ENCODE data around the gene LGR6. TPM values are rescaled to one million over a fixed set of nuclear protein-coding genes. Genes with fewer than 3 reads are reported as not detected.
A peak's percentile ranks its signal among the peaks of the same experiment; 100 is the strongest.

The LGR6 gene
- total and polyA plus RNA-seq, 4 donors: 11.6 to 67.8 (median 33.6) TPM

GRCh38 chr1:202272103-202272845 lies 78.7 kb downstream of the LGR6 start:
- no peak overlapping the region for H3K4me3 ChIP-seq (ENCODE audit: low read length in 2 of 2)
- H3K4me1 ChIP-seq (ENCODE audit: control insufficient read depth in 1 of 2, insufficient read depth in 2 of 2, low read length in 2 of 2): peaks cover 3 to 5% of the 10 kb centered on the region in 2 donors
- H3K27me3 ChIP-seq (ENCODE audit: control insufficient read depth in 1 of 2, insufficient read depth in 2 of 2, low read length in 1 of 2): no peaks in the 10 kb centered on the region
- intact Hi-C loops (cut with DNase I): no loop called here
- ATAC-seq (ENCODE audit: low FRiP score) (no peak), DNase-seq (no peak)
- WGBS, 2 donors: 37 to 40% methylated on average over 8 of the region's 8 CpGs
- no peaks in the 10 kb centered on the region for H3K36me3 ChIP-seq (ENCODE audit: control insufficient read depth in 1 of 2, insufficient read depth in 2 of 2, low read length in 1 of 2)
- H3K27ac ChIP-seq (ENCODE audit: low read depth in 1 of 2, low read length in 2 of 2): peak overlapping the region in 1 of 2 donors; percentile 30
- no peaks in the 10 kb centered on the region for H3K9me3 ChIP-seq (ENCODE audit: control insufficient read depth, low read length)

GRCh38 chr1:202274611-202275010 lies 81.0 kb downstream of the LGR6 start:
- no peak overlapping the region for H3K4me3 ChIP-seq (ENCODE audit: low read length in 2 of 2)
- intact Hi-C loops (cut with DNase I): no loop called here
- WGBS, 2 donors: 88 to 96% methylated on average over 1 of the region's 1 CpG
- ATAC-seq (ENCODE audit: low FRiP score) (no peak), DNase-seq (no peak)
- H3K27me3 ChIP-seq (ENCODE audit: control insufficient read depth in 1 of 2, insufficient read depth in 2 of 2, low read length in 1 of 2): no peaks in the 10 kb centered on the region
- no peak overlapping the region for H3K27ac ChIP-seq (ENCODE audit: low read depth in 1 of 2, low read length in 2 of 2)
- H3K36me3 ChIP-seq (ENCODE audit: control insufficient read depth in 1 of 2, insufficient read depth in 2 of 2, low read length in 1 of 2): no peaks in the 10 kb centered on the region
- H3K9me3 ChIP-seq (ENCODE audit: control insufficient read depth, low read length): no peaks in the 10 kb centered on the region
- peaks cover 3 to 5% of the 10 kb centered on the region in 2 donors for H3K4me1 ChIP-seq (ENCODE audit: control insufficient read depth in 1 of 2, insufficient read depth in 2 of 2, low read length in 2 of 2)

GRCh38 chr1:202275061-202275770 lies 81.6 kb downstream of the LGR6 start:
- Histone ChIP-seq H3K9me3 (ENCODE audit: control insufficient read depth, low read length) (no peaks in the 10 kb centered on the region), H3K4me3 (ENCODE audit: low read length in 2 of 2) (no peak overlapping the region), H3K27me3 (ENCODE audit: control insufficient read depth in 1 of 2, insufficient read depth in 2 of 2, low read length in 1 of 2) (no peaks in the 10 kb centered on the region), H3K27ac (ENCODE audit: low read depth in 1 of 2, low read length in 2 of 2) (no peak overlapping the region), H3K36me3 (ENCODE audit: control insufficient read depth in 1 of 2, insufficient read depth in 2 of 2, low read length in 1 of 2) (no peaks in the 10 kb centered on the region), H3K4me1 (ENCODE audit: control insufficient read depth in 1 of 2, insufficient read depth in 2 of 2, low read length in 2 of 2) (peaks cover 3 to 5% of the 10 kb centered on the region in 2 donors)
- DNase-seq (no peak), ATAC-seq (ENCODE audit: low FRiP score) (no peak)
- WGBS, 2 donors: 92 to 95% methylated on average over 3 of the region's 3 CpGs
- intact Hi-C loops (cut with DNase I): no loop called here

- Histone ChIP-seq H3K27me3 (ENCODE audit: control insufficient read depth in 1 of 2, insufficient read depth in 2 of 2, low read length in 1 of 2) (no peaks in the 10 kb centered on the region), H3K4me3 (ENCODE audit: low read length in 2 of 2) (no peak overlapping the region), H3K27ac (ENCODE audit: low read depth in 1 of 2, low read length in 2 of 2) (no peak overlapping the region), H3K4me1 (ENCODE audit: control insufficient read depth in 1 of 2, insufficient read depth in 2 of 2, low read length in 2 of 2) (peaks cover 5% of the 10 kb centered on the region in 2 donors), H3K9me3 (ENCODE audit: control insufficient read depth, low read length) (no peaks in the 10 kb centered on the region), H3K36me3 (ENCODE audit: control insufficient read depth in 1 of 2, insufficient read depth in 2 of 2, low read length in 1 of 2) (no peaks in the 10 kb centered on the region)
- DNase-seq (no peak), ATAC-seq (ENCODE audit: low FRiP score) (no peak)
- WGBS, 2 donors: 74 to 77% methylated on average over 11 of the region's 11 CpGs
- intact Hi-C loops (cut with DNase I): no loop called here
These were observed 82.6 kb downstream of the LGR6 start for GRCh38 chr1:202276081-202276715.

GRCh38 chr1:202276920-202277319 lies 83.3 kb downstream of the LGR6 start:
- Histone ChIP-seq H3K4me1 (ENCODE audit: control insufficient read depth in 1 of 2, insufficient read depth in 2 of 2, low read length in 2 of 2) (peaks cover 3 to 7% of the 10 kb centered on the region in 2 donors), H3K27me3 (ENCODE audit: control insufficient read depth in 1 of 2, insufficient read depth in 2 of 2, low read length in 1 of 2) (no peaks in the 10 kb centered on the region), H3K9me3 (ENCODE audit: control insufficient read depth, low read length) (no peaks in the 10 kb centered on the region), H3K27ac (ENCODE audit: low read depth in 1 of 2, low read length in 2 of 2) (no peak overlapping the region), H3K4me3 (ENCODE audit: low read length in 2 of 2) (no peak overlapping the region), H3K36me3 (ENCODE audit: control insufficient read depth in 1 of 2, insufficient read depth in 2 of 2, low read length in 1 of 2) (no peaks in the 10 kb centered on the region)
- no peak for DNase-seq
- 96 to 97% methylated on average over 3 of the region's 3 CpGs for WGBS, 2 donors
- intact Hi-C loops (cut with DNase I): no loop called here
- no peak for ATAC-seq (ENCODE audit: low FRiP score)

GRCh38 chr1:202278751-202279150 lies 85.2 kb downstream of the LGR6 start:
- ATAC-seq (ENCODE audit: low FRiP score): no peak
- intact Hi-C loops (cut with DNase I): no loop called here
- WGBS, 2 donors: 90% methylated on average over 2 of the region's 2 CpGs
- peaks cover 7 to 8% of the 10 kb centered on the region in 2 donors for H3K4me1 ChIP-seq (ENCODE audit: control insufficient read depth in 1 of 2, insufficient read depth in 2 of 2, low read length in 2 of 2)
- no peak overlapping the region for H3K4me3 ChIP-seq (ENCODE audit: low read length in 2 of 2)
- peak overlapping the region in 1 of 2 donors; percentile 35 for H3K27ac ChIP-seq (ENCODE audit: low read depth in 1 of 2, low read length in 2 of 2)
- peaks cover 0 to 1% of the 10 kb centered on the region in 2 donors for H3K36me3 ChIP-seq (ENCODE audit: control insufficient read depth in 1 of 2, insufficient read depth in 2 of 2, low read length in 1 of 2)
- no peaks in the 10 kb centered on the region for H3K27me3 ChIP-seq (ENCODE audit: control insufficient read depth in 1 of 2, insufficient read depth in 2 of 2, low read length in 1 of 2)
- no peak for DNase-seq
- H3K9me3 ChIP-seq (ENCODE audit: control insufficient read depth, low read length): no peaks in the 10 kb centered on the region

GRCh38 chr1:202279806-202280205 lies 86.2 kb downstream of the LGR6 start:
- Histone ChIP-seq H3K4me1 (ENCODE audit: control insufficient read depth in 1 of 2, insufficient read depth in 2 of 2, low read length in 2 of 2) (peaks cover 7 to 8% of the 10 kb centered on the region in 2 donors), H3K4me3 (ENCODE audit: low read length in 2 of 2) (no peak overlapping the region), H3K9me3 (ENCODE audit: control insufficient read depth, low read length) (no peaks in the 10 kb centered on the region), H3K36me3 (ENCODE audit: control insufficient read depth in 1 of 2, insufficient read depth in 2 of 2, low read length in 1 of 2) (peaks cover 0 to 1% of the 10 kb centered on the region in 2 donors), H3K27ac (ENCODE audit: low read depth in 1 of 2, low read length in 2 of 2) (peak overlapping the region in 1 of 2 donors; percentile 78), H3K27me3 (ENCODE audit: control insufficient read depth in 1 of 2, insufficient read depth in 2 of 2, low read length in 1 of 2) (no peaks in the 10 kb centered on the region)
- DNase-seq (no peak), ATAC-seq (ENCODE audit: low FRiP score) (no peak)
- intact Hi-C loops (cut with DNase I): no loop called here
- 33 to 36% methylated on average over 2 of the region's 2 CpGs for WGBS, 2 donors

GRCh38 chr1:202280595-202280994 lies 87.0 kb downstream of the LGR6 start:
- ATAC-seq (ENCODE audit: low FRiP score) (no peak), DNase-seq (no peak)
- WGBS, 2 donors: 74 to 80% methylated on average over 7 of the region's 7 CpGs
- intact Hi-C loops (cut with DNase I): no loop called here
- H3K9me3 ChIP-seq (ENCODE audit: control insufficient read depth, low read length): no peaks in the 10 kb centered on the region
- peaks cover 0 to 1% of the 10 kb centered on the region in 2 donors for H3K36me3 ChIP-seq (ENCODE audit: control insufficient read depth in 1 of 2, insufficient read depth in 2 of 2, low read length in 1 of 2)
- H3K4me1 ChIP-seq (ENCODE audit: control insufficient read depth in 1 of 2, insufficient read depth in 2 of 2, low read length in 2 of 2): peaks cover 7 to 10% of the 10 kb centered on the region in 2 donors
- H3K4me3 ChIP-seq (ENCODE audit: low read length in 2 of 2): no peak overlapping the region
- H3K27ac ChIP-seq (ENCODE audit: low read depth in 1 of 2, low read length in 2 of 2): peak overlapping the region in 1 of 2 donors; percentile 78
- no peaks in the 10 kb centered on the region for H3K27me3 ChIP-seq (ENCODE audit: control insufficient read depth in 1 of 2, insufficient read depth in 2 of 2, low read length in 1 of 2)
